Colon (tissue), 2 donors: ENCODE results near the gene GMPPB.
"Not testable (repeated sequence)": the region's sequence is repeated elsewhere in the genome, so short reads cannot be mapped to it uniquely, and the experiment has no call there.

Source experiments
- FAIRE-seq: peaks from 2 replicates; lab custom pipeline; 2012; peaks lifted over from hg19 to GRCh38; lab: Jason Lieb, UNC
- donor health status: control.
- donor health status: control.

GMPPB gene

GRCh38 chr3:49723628-49724551, at the start of gene GMPPB:
Gene GMPPB, minus strand, starts transcription at chr3:49723951. Its CDS starts 225 bp downstream, at chr3:49723726.
- no peak for FAIRE-seq

- FAIRE-seq = no peak
Measured at GRCh38 chr3:49772703-49773102, 49.0 kb upstream of the GMPPB start.

- FAIRE-seq = no peak
Measured at GRCh38 chr3:49771340-49771938, 47.7 kb upstream of the GMPPB start.

- no peak for FAIRE-seq
Measured at GRCh38 chr3:49769926-49770325, 46.2 kb upstream of the GMPPB start.

GRCh38 chr3:49769286-49769915, 45.6 kb upstream of the GMPPB start:
- FAIRE-seq = no peak

- no peak for FAIRE-seq
Measured at GRCh38 chr3:49763981-49764380, 40.2 kb upstream of the GMPPB start.

- FAIRE-seq = no peak
Measured at GRCh38 chr3:49761661-49762060, 37.9 kb upstream of the GMPPB start.

GRCh38 chr3:49759226-49759625, 35.5 kb upstream of the GMPPB start:
- FAIRE-seq = no peak

- no peak for FAIRE-seq
Measured at GRCh38 chr3:49757197-49757596, 33.4 kb upstream of the GMPPB start.

- FAIRE-seq = no peak
Measured at GRCh38 chr3:49756036-49756435, 32.3 kb upstream of the GMPPB start.

- FAIRE-seq = no peak
Measured at GRCh38 chr3:49754536-49754935, 30.8 kb upstream of the GMPPB start.

- no peak for FAIRE-seq
Measured at GRCh38 chr3:49751501-49751900, 27.8 kb upstream of the GMPPB start.

- no peak for FAIRE-seq
Measured at GRCh38 chr3:49750056-49750455, 26.3 kb upstream of the GMPPB start.

GRCh38 chr3:49748874-49749273, 25.1 kb upstream of the GMPPB start:
- FAIRE-seq = not testable (repeated sequence)

GRCh38 chr3:49747792-49748480, 24.2 kb upstream of the GMPPB start:
- no peak for FAIRE-seq

- FAIRE-seq = no peak
Measured at GRCh38 chr3:49745986-49746385, 22.2 kb upstream of the GMPPB start.

GRCh38 chr3:49740427-49740826, 16.7 kb upstream of the GMPPB start:
- no peak for FAIRE-seq

GRCh38 chr3:49738067-49738713, 14.4 kb upstream of the GMPPB start:
- no peak for FAIRE-seq

GRCh38 chr3:49734752-49735151, 11.0 kb upstream of the GMPPB start:
- no peak for FAIRE-seq

- FAIRE-seq = no peak
Measured at GRCh38 chr3:49733551-49733950, 9.8 kb upstream of the GMPPB start.

GRCh38 chr3:49732597-49732996, 8.8 kb upstream of the GMPPB start:
- no peak for FAIRE-seq
